GM18517 (cell line): ENCODE measurements around the gene CRHR2.
"Not testable (repeated sequence)": the region's sequence is repeated elsewhere in the genome, so short reads cannot be mapped to it uniquely, and the experiment has no call there.

ENCODE experiments used
- ATAC-seq: cut with Tn5 transposase; IDR thresholded peaks from one replicate; pipeline ENCODE4 v1.9.1; 2021; ENCODE audit warnings: mild to moderate bottlenecking, moderate library complexity; ENCODE audit not compliant: unreplicated experiment

Gene CRHR2

GRCh38 chr7:30656006-30656957 is 26.0 kb downstream of the CRHR2 start:
- no peak for ATAC-seq

GRCh38 chr7:30655096-30655970 is 26.9 kb downstream of the CRHR2 start:
- no peak for ATAC-seq

- no peak for ATAC-seq
Measured at GRCh38 chr7:30654296-30655090, 27.8 kb downstream of the CRHR2 start.

GRCh38 chr7:30652698-30653641 is 29.3 kb downstream of the CRHR2 start:
- no peak for ATAC-seq

GRCh38 chr7:30652132-30652531 is 30.1 kb downstream of the CRHR2 start:
- no peak for ATAC-seq

GRCh38 chr7:30650421-30650808 is 31.8 kb downstream of the CRHR2 start:
- no peak for ATAC-seq

- no peak for ATAC-seq
Measured at GRCh38 chr7:30649717-30650420, 32.4 kb downstream of the CRHR2 start.

GRCh38 chr7:30648744-30649540 is 33.3 kb downstream of the CRHR2 start:
- ATAC-seq: no peak

GRCh38 chr7:30647589-30648364 is 34.5 kb downstream of the CRHR2 start:
- no peak for ATAC-seq

- ATAC-seq: no peak
Measured at GRCh38 chr7:30646154-30646553, 36.1 kb downstream of the CRHR2 start.

GRCh38 chr7:30645661-30646060 is 36.6 kb downstream of the CRHR2 start:
- no peak for ATAC-seq

GRCh38 chr7:30644286-30644955 is 37.8 kb downstream of the CRHR2 start:
- ATAC-seq: no peak

- ATAC-seq: no peak
Measured at GRCh38 chr7:30642789-30643188, 39.5 kb downstream of the CRHR2 start.

- ATAC-seq: not testable (repeated sequence)
Measured at GRCh38 chr7:30642322-30642721, 39.9 kb downstream of the CRHR2 start.

- no peak for ATAC-seq
Measured at GRCh38 chr7:30635798-30636197, 46.5 kb downstream of the CRHR2 start.

- no peak for ATAC-seq
Measured at GRCh38 chr7:30634634-30635201, 47.5 kb downstream of the CRHR2 start.

GRCh38 chr7:30634193-30634626 is 48.0 kb downstream of the CRHR2 start:
- no peak for ATAC-seq
